ENCODE data around the gene GNAQ. TPM values are rescaled to one million over a fixed set of nuclear protein-coding genes. Genes with fewer than 3 reads are reported as not detected.
A peak's percentile ranks its signal among the peaks of the same experiment; 100 is the strongest.

The GNAQ gene
- total RNA-seq, 2 donors from 2014 or later, result 15.8 to 22.1 TPM

GRCh38 chr9:77809552-77809951, 222.1 kb downstream of the GNAQ start:
- DNase-seq (no peak), ATAC-seq (no peak)
- TF ChIP-seq CTCF (IDR thresholded peaks at IDR 0.05) (no peak), POLR2A (IDR thresholded peaks at IDR 0.05) (no peak)
- Histone ChIP-seq H3K4me1 (peaks cover 7% of the 10 kb centered on the region), H3K27me3 (no peaks in the 10 kb centered on the region), H3K9me3 (no peaks in the 10 kb centered on the region), H3K27ac (no peak overlapping the region), H3K36me3 (replicated peaks in 1 of 2; ENCODE audit: insufficient read depth in 1 of 2, low read depth in 2 of 2) (no peaks in the 10 kb centered on the region), H3K4me3 (no peak overlapping the region)
- 88 to 95% methylated on average over 1 of the region's 1 CpG for WGBS, 2 donors
- intact Hi-C loops (cut with DNase I), result no loop called here

- no peak for ATAC-seq
- WGBS, 2 donors, result 21 to 34% methylated on average over 2 of the region's 2 CpGs
Observed at GRCh38 chr9:77808751-77809081, 222.9 kb downstream of the GNAQ start.

GRCh38 chr9:77807846-77808750, 223.5 kb downstream of the GNAQ start:
- intact Hi-C loops (cut with DNase I), result no loop called here

More at GRCh38 chr9:77808751-77809081, 222.9 kb downstream of the GNAQ start:
- intact Hi-C loops (cut with DNase I), result no loop called here
- Histone ChIP-seq H3K36me3 (replicated peaks in 1 of 2; ENCODE audit: insufficient read depth in 1 of 2, low read depth in 2 of 2) (no peaks in the 10 kb centered on the region), H3K4me3 (no peak overlapping the region), H3K4me1 (peaks cover 7% of the 10 kb centered on the region), H3K27me3 (no peaks in the 10 kb centered on the region), H3K27ac (no peak overlapping the region), H3K9me3 (no peaks in the 10 kb centered on the region)
- TF ChIP-seq CTCF (IDR thresholded peaks at IDR 0.05), result no peak
- no peak for TF ChIP-seq POLR2A (IDR thresholded peaks at IDR 0.05)
- DNase-seq, result no peak

GRCh38 chr9:77807281-77807683, 224.3 kb downstream of the GNAQ start:
- intact Hi-C loops (cut with DNase I), result no loop called here
- Histone ChIP-seq H3K4me1 (peaks cover 7% of the 10 kb centered on the region), H3K4me3 (no peak overlapping the region), H3K36me3 (replicated peaks in 1 of 2; ENCODE audit: insufficient read depth in 1 of 2, low read depth in 2 of 2) (no peaks in the 10 kb centered on the region), H3K27me3 (no peaks in the 10 kb centered on the region), H3K9me3 (no peaks in the 10 kb centered on the region), H3K27ac (no peak overlapping the region)
- TF ChIP-seq POLR2A (IDR thresholded peaks at IDR 0.05), result no peak
- no peak for TF ChIP-seq CTCF (IDR thresholded peaks at IDR 0.05)
- DNase-seq, result no peak
- ATAC-seq, result peak; percentile 38
- WGBS, 2 donors, result 49 to 70% methylated on average over 2 of the region's 2 CpGs

More at GRCh38 chr9:77807846-77808750, 223.5 kb downstream of the GNAQ start:
- no peaks in the 10 kb centered on the region for H3K27me3 ChIP-seq
- 61 to 64% methylated on average over 6 of the region's 6 CpGs for WGBS, 2 donors
- H3K36me3 ChIP-seq (replicated peaks in 1 of 2; ENCODE audit: insufficient read depth in 1 of 2, low read depth in 2 of 2), result no peaks in the 10 kb centered on the region
- H3K4me1 ChIP-seq, result peaks cover 7% of the 10 kb centered on the region
- DNase-seq (no peak), ATAC-seq (no peak)
- H3K4me3 ChIP-seq, result no peak overlapping the region
- H3K9me3 ChIP-seq, result no peaks in the 10 kb centered on the region
- no peak overlapping the region for H3K27ac ChIP-seq
- no peak for TF ChIP-seq CTCF (IDR thresholded peaks at IDR 0.05)
- no peak for TF ChIP-seq POLR2A (IDR thresholded peaks at IDR 0.05)

GRCh38 chr9:77806741-77807140, 224.9 kb downstream of the GNAQ start:
- Histone ChIP-seq H3K27ac (no peak overlapping the region), H3K36me3 (replicated peaks in 1 of 2; ENCODE audit: insufficient read depth in 1 of 2, low read depth in 2 of 2) (no peaks in the 10 kb centered on the region), H3K9me3 (no peaks in the 10 kb centered on the region), H3K4me1 (peaks cover 7% of the 10 kb centered on the region), H3K4me3 (no peak overlapping the region), H3K27me3 (no peaks in the 10 kb centered on the region)
- intact Hi-C loops (cut with DNase I), result no loop called here
- 90 to 94% methylated on average over 5 of the region's 5 CpGs for WGBS, 2 donors
- ATAC-seq (no peak), DNase-seq (no peak)
- no peak for TF ChIP-seq POLR2A (IDR thresholded peaks at IDR 0.05)

All from body of pancreas (tissue), 4 donors.